HepG2 (cell line): ENCODE measurements around the gene TLDC2. TPM values are rescaled to one million over a fixed set of nuclear protein-coding genes. Genes with fewer than 3 reads are reported as not detected.

ENCODE experiments used
- ATAC-seq: fragments of 200-7000 bp; cut with Tn5 transposase; 3 replicates; pipeline ENCODE4 v1.9.1; 2020; ENCODE audit warnings: mild to moderate bottlenecking, moderate library complexity
- BruUV-seq: library from RNA; stranded (reverse); fragments of 400-500 nt; replicated peaks from 2 replicates; lab custom pipeline; 2021; lab: Mats Ljungman, UMichigan
- CTCF ChIA-PET: fragments of 300-600 bp; formaldehyde crosslinking; extraction: SDS; loops from one replicate; lab custom pipeline; 2021; ENCODE audit warnings: low total read pairs, inconsistent platforms, low intra/inter-chr PET ratio; lab: Yijun Ruan, JAX
- POLR2A ChIA-PET: fragments of 350-600 bp; sonication (Branson Sonifier 250); formaldehyde crosslinking; loops from one replicate; lab custom pipeline; 2020; ENCODE audit warnings: antibody characterized with exemption, inconsistent platforms; lab: Yijun Ruan, JAX
- DNase-seq: peaks from one replicate; pipeline ENCODE4 v3.0.0-alpha.2; 2015; ENCODE audit warnings: low spot score
- FAIRE-seq: peaks from 3 replicates; lab custom pipeline; 2011; peaks lifted over from hg19 to GRCh38; lab: Jason Lieb, UNC
- H2AFZ ChIP-seq: one replicate; pipeline ENCODE4 v1.6.1; 2011; ENCODE audit warnings: low read length, inconsistent platforms
- H3K27ac ChIP-seq: fragments of 300-600 bp; 3 replicates; pipeline ENCODE4 v1.8.0; 2011; ENCODE audit warnings: mixed run types, mild to moderate bottlenecking, mixed read lengths, low read length, inconsistent platforms; ENCODE audit not compliant: insufficient read depth; ENCODE audit errors: extremely low read length
- H3K27me3 ChIP-seq, 2 experiments: fragments of 200-600 bp in 1 of 2; 2 replicates in 1 of 2; 3 replicates in 1 of 2; pipeline versions ENCODE4 v1.6.0 to v1.8.0; 2011; ENCODE audit warnings: low read length in 2 of 2, mild to moderate bottlenecking in 2 of 2, moderate library complexity in 2 of 2, inconsistent platforms in 1 of 2; ENCODE audit not compliant: insufficient read depth in 2 of 2, control insufficient read depth in 1 of 2
- H3K36me3 ChIP-seq, 2 experiments: fragments of 200-600 bp in 1 of 2; replicated peaks in 1 of 2; 2 replicates in 1 of 2; 3 replicates in 1 of 2; pipeline versions ENCODE4 v1.5.1 to v1.8.0; 2011; ENCODE audit warnings: low read length in 2 of 2, inconsistent platforms in 1 of 2; ENCODE audit not compliant: insufficient read depth in 2 of 2, control insufficient read depth in 1 of 2
- H3K4me1 ChIP-seq: 2 replicates; pipeline ENCODE4 v1.5.1; 2012; ENCODE audit warnings: low read length, inconsistent platforms; ENCODE audit not compliant: insufficient read depth
- H3K4me2 ChIP-seq: 2 replicates; pipeline ENCODE4 v1.6.0; 2011; ENCODE audit warnings: low read depth, low read length, inconsistent platforms
- H3K4me3 ChIP-seq, 3 experiments: fragments of 200-600 bp in 1 of 3; sonication (generic), shearing (Covaris generic) in 1 of 3; replicated peaks in 1 of 3; 2 replicates each; pipeline ENCODE4 v1.5.1; 2011 to 2016; ENCODE audit warnings: low read length in 3 of 3, inconsistent platforms in 2 of 3, low read depth in 2 of 3, mild to moderate bottlenecking in 2 of 3, control low read depth in 1 of 3, mixed read lengths in 1 of 3; ENCODE audit not compliant: insufficient read depth in 1 of 3
- H3K79me2 ChIP-seq: one replicate; pipeline ENCODE4 v1.6.1; 2011; ENCODE audit warnings: low read length, inconsistent platforms; ENCODE audit not compliant: insufficient read depth
- H3K9ac ChIP-seq: 2 replicates; pipeline ENCODE4 v1.6.0; 2011; ENCODE audit warnings: mild to moderate bottlenecking, low read depth, low read length, inconsistent platforms; ENCODE audit not compliant: insufficient read depth
- H3K9me3 ChIP-seq: 2 replicates; pipeline ENCODE4 v1.5.1; 2012; ENCODE audit warnings: mild to moderate bottlenecking, low read length
- H4K20me1 ChIP-seq: 2 replicates; pipeline ENCODE4 v1.6.0; 2011; ENCODE audit warnings: inconsistent platforms, mild to moderate bottlenecking, low read length, moderate library complexity; ENCODE audit not compliant: insufficient read depth
- CENPBD1 ChIP-seq: sonication (generic); formaldehyde crosslinking; IDR thresholded peaks from 2 replicates; pipeline ENCODE4 v1.8.0; 2022; ENCODE audit warnings: missing genetic modification reagents, low read depth, mild to moderate bottlenecking, borderline replicate concordance
- CSRNP1 ChIP-seq: sonication (generic); formaldehyde crosslinking; IDR thresholded peaks from 2 replicates; pipeline ENCODE4 v1.8.1; 2023; ENCODE audit warnings: mild to moderate bottlenecking, missing genetic modification reagents
- ELK4 ChIP-seq: sonication (generic); formaldehyde crosslinking; IDR thresholded peaks from 2 replicates; pipeline ENCODE4 v1.9.0; 2021; ENCODE audit warnings: missing genetic modification reagents, borderline replicate concordance
- ETS1 ChIP-seq: sonication (generic); formaldehyde crosslinking; IDR thresholded peaks from 2 replicates; pipeline ENCODE4 v1.4.0; 2020; ENCODE audit warnings: missing genetic modification reagents
- JUN ChIP-seq: sonication (generic); formaldehyde crosslinking; IDR thresholded peaks from 2 replicates; pipeline ENCODE4 v1.4.0; 2020; ENCODE audit warnings: mild to moderate bottlenecking, missing genetic modification reagents
- KDM5A ChIP-seq: fragments of 200-600 bp; sonication (generic); IDR thresholded peaks from 2 replicates; pipeline ENCODE4 v1.7.0; 2018; ENCODE audit warnings: antibody characterized with exemption, mild to moderate bottlenecking, low read length, borderline replicate concordance
- NCOR1 ChIP-seq: fragments of 200-600 bp; sonication (generic); IDR thresholded peaks from 2 replicates; pipeline ENCODE4 v1.7.0; 2017; ENCODE audit warnings: antibody characterized with exemption, low read length, borderline replicate concordance
- TARDBP ChIP-seq: sonication (generic); formaldehyde crosslinking; IDR thresholded peaks from 2 replicates; pipeline ENCODE4 v1.8.0; 2022; ENCODE audit warnings: mild to moderate bottlenecking, missing genetic modification reagents
- TFDP1 ChIP-seq: IDR thresholded peaks from 2 replicates; pipeline ENCODE4 v1.6.1; 2016; ENCODE audit warnings: missing compliant biosample characterization, missing genetic modification reagents, borderline replicate concordance
- ZNF10 ChIP-seq: sonication (generic); formaldehyde crosslinking; IDR thresholded peaks from 2 replicates; pipeline ENCODE4 v1.4.0; 2020; ENCODE audit warnings: mild to moderate bottlenecking, low read depth, missing genetic modification reagents, borderline replicate concordance
- ZNF703 ChIP-seq: sonication (generic); formaldehyde crosslinking; IDR thresholded peaks from 2 replicates; pipeline ENCODE4 v1.5.1; 2020; ENCODE audit warnings: missing genetic modification reagents, mild to moderate bottlenecking, moderate library complexity, borderline replicate concordance
- WGBS: methylation state at CpG from one replicate; pipeline ENCODE4 v1.1.6; 2017; ENCODE audit warnings: low lambda C conversion rate; 5-methylcytosine and 5-hydroxymethylcytosine counted together
- in situ Hi-C: cut with HindIII; loops from 2 replicates; pipeline ENCODE4 v1.10.0; 2017; ENCODE audit warnings: low pct_unique_long_range_greater_than_20kb; ENCODE audit not compliant: extremely low pct_ligation_motif_present
- intact Hi-C: fragments of 100-400 bp; cut with micrococcal nuclease; formaldehyde crosslinking; loops from one replicate; pipeline ENCODE4 v1.10.0; 2022; ENCODE audit not compliant: unreplicated experiment
- polyA plus RNA-seq, 8 experiments: library from polyadenylated mRNA; depleted of rRNA in 3 of 8; stranded (reverse) in 7 of 8; unstranded in 1 of 8; fragments of >200 nt; fragmentation: Illumina TruSeq in 4 of 8; extraction: Trizol in 4 of 8; gene quantifications; 2 replicates each; pipeline versions ENCODE4 v1.2.1 to v1.2.3, GENCODE V29; 2011 to 2016; ENCODE audit warnings: low read depth in 4 of 8, missing spikeins in 1 of 8, mixed read lengths in 1 of 8; ENCODE audit not compliant: insufficient read depth in 1 of 8
- total RNA-seq, 5 experiments: library from RNA; depleted of rRNA; stranded (reverse); fragments of >200 nt; fragmentation: Illumina TruSeq; extraction: Trizol; gene quantifications; 2 replicates each; pipeline ENCODE4 v1.2.3, GENCODE V29; 2016; ENCODE audit warnings: low read depth in 1 of 5

The TLDC2 gene
- total and polyA plus RNA-seq, 2 of the 13 experiments (the other 11 are each of a cell fraction or from before 2014, with no cell fraction given): 1.5 to 1.6 TPM

GRCh38 chr20:36891211-36891610 lies 15.3 kb downstream of the TLDC2 start:
- DNase-seq (no peak), ATAC-seq (no peak), FAIRE-seq (no peak)
- H3K4me1 ChIP-seq: peaks cover 7% of the 10 kb centered on the region
- no peaks in the 10 kb centered on the region for H3K79me2 ChIP-seq
- peaks cover 9 to 27% of the 10 kb centered on the region in 2 experiments for H3K36me3 ChIP-seq
- 94% methylated on average over 4 of the region's 4 CpGs for WGBS
- no peaks in the 10 kb centered on the region for H3K27me3 ChIP-seq
- no TSS peak for BruUV-seq
- in situ Hi-C loops (no loop called here), intact Hi-C loops (no loop called here)
- H3K4me2 ChIP-seq: no peak overlapping the region
- ChIA-PET CTCF (no interaction called here), POLR2A (no interaction called here)
- H3K9ac ChIP-seq: no peak overlapping the region
- no peak overlapping the region for H3K4me3 ChIP-seq
- no peak overlapping the region for H2AFZ ChIP-seq
- H3K27ac ChIP-seq: no peak overlapping the region
- H4K20me1 ChIP-seq: no peaks in the 10 kb centered on the region
- no peaks in the 10 kb centered on the region for H3K9me3 ChIP-seq
- TF ChIP-seq KDM5A (no peak), CSRNP1 (CRISPR knock-in tag) (no peak), CENPBD1 (CRISPR knock-in tag) (no peak), ZNF703 (CRISPR knock-in tag) (no peak), ETS1 (no peak), JUN (no peak), ZNF10 (CRISPR knock-in tag) (no peak), NCOR1 (no peak), TARDBP (no peak), ELK4 (CRISPR knock-in tag) (no peak), TFDP1 (no peak)
